ENCODE measurements around the gene R3HDM2.

- TF ChIP-seq EZH2 (IDR thresholded peaks at IDR 0.05; ENCODE audit: borderline replicate concordance, low read depth, low read length, poor library complexity, severe bottlenecking) = no peak
- TF ChIP-seq, protein P1, sequence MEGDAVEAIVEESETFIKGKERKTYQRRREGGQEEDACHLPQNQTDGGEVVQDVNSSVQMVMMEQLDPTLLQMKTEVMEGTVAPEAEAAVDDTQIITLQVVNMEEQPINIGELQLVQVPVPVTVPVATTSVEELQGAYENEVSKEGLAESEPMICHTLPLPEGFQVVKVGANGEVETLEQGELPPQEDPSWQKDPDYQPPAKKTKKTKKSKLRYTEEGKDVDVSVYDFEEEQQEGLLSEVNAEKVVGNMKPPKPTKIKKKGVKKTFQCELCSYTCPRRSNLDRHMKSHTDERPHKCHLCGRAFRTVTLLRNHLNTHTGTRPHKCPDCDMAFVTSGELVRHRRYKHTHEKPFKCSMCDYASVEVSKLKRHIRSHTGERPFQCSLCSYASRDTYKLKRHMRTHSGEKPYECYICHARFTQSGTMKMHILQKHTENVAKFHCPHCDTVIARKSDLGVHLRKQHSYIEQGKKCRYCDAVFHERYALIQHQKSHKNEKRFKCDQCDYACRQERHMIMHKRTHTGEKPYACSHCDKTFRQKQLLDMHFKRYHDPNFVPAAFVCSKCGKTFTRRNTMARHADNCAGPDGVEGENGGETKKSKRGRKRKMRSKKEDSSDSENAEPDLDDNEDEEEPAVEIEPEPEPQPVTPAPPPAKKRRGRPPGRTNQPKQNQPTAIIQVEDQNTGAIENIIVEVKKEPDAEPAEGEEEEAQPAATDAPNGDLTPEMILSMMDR (conservative IDR thresholded peaks at IDR 0.05; ENCODE audit: low read depth, low read length) = no peak
Observed at GRCh38 chr12:57205186-57205585, 225.7 kb downstream of the R3HDM2 start.

Measured in A673 (cell line).